ENCODE results near the gene ZBTB18.
"Not testable (repeated sequence)": the region's sequence is repeated elsewhere in the genome, so short reads cannot be mapped to it uniquely, and the experiment has no call there.

Gene ZBTB18

GRCh38 chr1:244042293-244042692 lies 8.8 kb upstream of the ZBTB18 start:
- no peak for DNase-seq

GRCh38 chr1:244044423-244044822 lies 6.7 kb upstream of the ZBTB18 start:
- DNase-seq, result no peak

- DNase-seq, result not testable (repeated sequence)
Measured at GRCh38 chr1:244046254-244046653, 4.8 kb upstream of the ZBTB18 start.

- peak; percentile 51 for DNase-seq
Measured at GRCh38 chr1:244046907-244047611, 4.0 kb upstream of the ZBTB18 start.

- no peak for DNase-seq
Measured at GRCh38 chr1:244047621-244048255, 3.3 kb upstream of the ZBTB18 start.

GRCh38 chr1:244048256-244049161 lies 2.6 kb upstream of the ZBTB18 start:
- DNase-seq, result peak; percentile 99

- DNase-seq, result peak; percentile 63
Measured at GRCh38 chr1:244049162-244050013, 1.7 kb upstream of the ZBTB18 start.

GRCh38 chr1:244050014-244050834 lies 859 bp upstream of the ZBTB18 start:
- peak; percentile 68 for DNase-seq

GRCh38 chr1:244052016-244052727 lies 1.1 kb downstream of the ZBTB18 start:
- no peak for DNase-seq

- no peak for DNase-seq
Measured at GRCh38 chr1:244052728-244053312, 1.7 kb downstream of the ZBTB18 start.

GRCh38 chr1:244053831-244054230 lies 2.7 kb downstream of the ZBTB18 start:
- DNase-seq, result no peak

- DNase-seq, result no peak
Measured at GRCh38 chr1:244054247-244054923, 3.3 kb downstream of the ZBTB18 start.

- DNase-seq, result no peak
Measured at GRCh38 chr1:244054924-244055263, 3.8 kb downstream of the ZBTB18 start.

- no peak for DNase-seq
Measured at GRCh38 chr1:244056577-244056976, 5.5 kb downstream of the ZBTB18 start.

GRCh38 chr1:244057474-244058385 lies 6.6 kb downstream of the ZBTB18 start:
- no peak for DNase-seq

GRCh38 chr1:244060117-244060516 lies 9.0 kb downstream of the ZBTB18 start:
- DNase-seq, result no peak

GRCh38 chr1:244060686-244061085 lies 9.6 kb downstream of the ZBTB18 start:
- DNase-seq, result no peak

GRCh38 chr1:244062156-244062725 lies 11.2 kb downstream of the ZBTB18 start:
- DNase-seq, result no peak

GRCh38 chr1:244063498-244063897 lies 12.4 kb downstream of the ZBTB18 start:
- no peak for DNase-seq

Data from RPMI8226 (cell line).